ENCODE measurements around the gene PTDSS2. TPM values are rescaled to one million over a fixed set of nuclear protein-coding genes. Genes with fewer than 3 reads are reported as not detected.
"Not testable (repeated sequence)": the region's sequence is repeated elsewhere in the genome, so short reads cannot be mapped to it uniquely, and the experiment has no call there.

The PTDSS2 gene
- total RNA-seq, 1 donor from 2014 or later, result 30.2 TPM

DNA sequence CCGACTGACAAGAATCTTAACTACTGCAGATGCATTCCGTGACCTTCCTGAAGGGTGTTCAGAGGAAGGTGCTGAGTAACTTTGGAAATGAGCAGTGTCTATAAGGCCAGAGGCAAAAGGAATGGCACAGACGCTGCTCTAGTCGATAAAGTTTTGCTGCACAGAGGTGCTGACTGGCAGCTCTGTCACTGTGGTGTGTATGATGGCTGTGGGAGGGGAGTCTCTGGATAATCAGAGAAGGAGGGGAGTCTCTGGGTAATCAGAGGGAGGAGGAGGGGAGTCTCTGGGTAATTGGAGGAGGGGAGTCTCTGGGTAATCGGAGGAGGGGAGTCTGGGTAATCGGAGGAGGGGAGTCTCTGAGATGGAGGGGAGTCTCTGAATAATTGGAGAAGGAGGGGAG, 18.4 kb downstream of the PTDSS2 start:
- Histone ChIP-seq H3K27ac (replicated peaks) (peak overlapping the region; percentile 79), H3K4me1 (peaks cover 31% of the 10 kb centered on the region), H3K9me3 (replicated peaks) (no peaks in the 10 kb centered on the region), H3K27me3 (ENCODE audit: low read depth) (no peaks in the 10 kb centered on the region), H3K4me3 (peak overlapping the region; percentile 32), H3K36me3 (peaks cover 15% of the 10 kb centered on the region)
- TF ChIP-seq CTCF (IDR thresholded peaks at IDR 0.05; ENCODE audit: borderline replicate concordance), result no peak
- no peak for DNase-seq
- intact Hi-C loops (cut with micrococcal nuclease), result no loop called here

GRCh38 chr11:469026-469683, 19.1 kb downstream of the PTDSS2 start:
- DNase-seq; intact Hi-C loops (cut with micrococcal nuclease): not testable (repeated sequence)
- H3K36me3 ChIP-seq, result peaks cover 14% of the 10 kb centered on the region

DNA sequence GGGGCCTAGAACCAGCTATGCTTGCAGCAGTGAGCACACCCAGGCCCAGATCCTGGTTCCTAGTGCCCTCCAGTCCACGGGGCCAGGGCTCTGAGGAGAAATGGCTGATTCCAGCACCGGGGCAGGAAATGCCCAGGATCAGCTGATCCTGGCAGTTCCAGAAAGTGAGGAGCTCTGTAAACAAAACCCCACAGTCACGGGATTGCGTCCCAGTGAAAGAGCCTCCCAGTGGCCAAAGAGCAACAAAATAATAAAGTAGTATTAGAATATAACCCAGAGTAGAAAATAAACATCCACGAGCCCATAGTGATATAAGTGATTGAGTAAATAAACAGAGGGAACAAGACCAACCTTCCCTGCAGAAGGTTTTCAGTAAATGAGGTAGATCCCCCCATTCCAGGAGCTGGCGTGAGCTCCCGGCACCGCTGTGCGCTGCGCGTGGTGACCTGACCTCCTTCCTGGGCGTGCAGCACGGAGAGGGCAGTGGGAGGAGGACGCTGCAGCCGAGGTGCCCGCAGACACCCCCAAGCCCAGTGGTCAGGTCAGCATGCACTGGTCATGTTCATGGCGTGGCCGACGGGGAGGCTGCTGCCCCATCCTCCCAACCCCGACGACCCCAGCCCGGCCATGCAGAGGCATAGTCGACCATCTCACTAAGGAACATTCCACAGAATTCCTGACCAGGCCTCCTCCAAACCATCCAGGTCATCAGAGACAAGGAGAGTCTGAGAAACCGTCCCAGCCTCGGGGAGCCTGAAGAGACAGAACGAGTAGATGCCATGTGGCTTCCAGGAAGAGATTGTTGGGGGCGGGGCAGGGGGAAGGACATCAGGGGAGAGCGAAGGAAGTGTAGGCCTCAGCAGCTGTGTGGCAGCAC, 19.8 kb downstream of the PTDSS2 start:
- Histone ChIP-seq H3K9me3 (replicated peaks) (no peaks in the 10 kb centered on the region), H3K27me3 (ENCODE audit: low read depth) (no peaks in the 10 kb centered on the region), H3K36me3 (peaks cover 8% of the 10 kb centered on the region), H3K27ac (replicated peaks) (peak overlapping the region; percentile 85), H3K4me3 (peak overlapping the region; percentile 54), H3K4me1 (peaks cover 31% of the 10 kb centered on the region)
- peak; percentile 37 for TF ChIP-seq CTCF (IDR thresholded peaks at IDR 0.05; ENCODE audit: borderline replicate concordance)
- no peak for DNase-seq
- intact Hi-C loops (cut with micrococcal nuclease), result no loop called here

More at GRCh38 chr11:469026-469683, 19.1 kb downstream of the PTDSS2 start:
- Histone ChIP-seq H3K4me1 (peaks cover 31% of the 10 kb centered on the region), H3K4me3 (peak overlapping the region; percentile 54), H3K27ac (replicated peaks) (peak overlapping the region; percentile 85)
- H3K27me3 ChIP-seq (ENCODE audit: low read depth); H3K9me3 ChIP-seq (replicated peaks): not testable (repeated sequence)

DNA sequence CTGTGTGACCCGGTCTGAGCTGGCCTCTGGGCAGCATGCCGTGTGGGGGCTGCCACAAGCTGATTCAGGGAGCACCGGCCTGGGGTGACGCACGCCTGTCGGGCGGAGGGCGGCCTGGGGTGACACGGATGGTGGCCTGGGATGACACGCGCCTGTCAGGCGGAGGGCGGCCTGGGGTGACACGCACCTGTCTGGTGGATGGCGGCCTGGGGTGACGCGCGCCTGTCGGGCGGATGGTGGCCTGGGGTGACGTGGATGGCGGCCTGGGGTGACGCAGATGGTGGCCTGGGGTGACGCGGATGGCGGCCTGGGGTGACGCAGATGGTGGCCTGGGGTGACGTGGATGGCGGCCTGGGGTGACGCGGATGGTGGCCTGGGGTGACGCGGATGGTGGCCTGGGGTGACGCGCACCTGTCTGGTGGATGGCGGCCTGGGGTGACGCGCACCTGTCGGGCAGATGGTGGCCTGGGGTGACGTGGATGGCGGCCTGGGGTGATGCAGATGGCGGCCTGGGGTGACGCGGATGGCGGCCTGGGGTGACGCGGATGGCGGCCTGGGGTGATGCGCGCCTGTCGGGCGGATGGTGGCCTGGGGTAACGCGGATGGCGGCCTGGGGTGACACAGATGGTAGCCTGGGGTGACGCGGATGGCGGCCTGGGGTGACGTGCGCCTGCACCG, 21.5 kb downstream of the PTDSS2 start:
- no peaks in the 10 kb centered on the region for H3K9me3 ChIP-seq (replicated peaks)
- H3K4me1 ChIP-seq, result peaks cover 31% of the 10 kb centered on the region
- no peak for TF ChIP-seq CTCF (IDR thresholded peaks at IDR 0.05; ENCODE audit: borderline replicate concordance)
- no peak overlapping the region for H3K4me3 ChIP-seq
- H3K27ac ChIP-seq (replicated peaks), result no peak overlapping the region
- no peaks in the 10 kb centered on the region for H3K36me3 ChIP-seq
- intact Hi-C loops (cut with micrococcal nuclease), result no loop called here
- H3K27me3 ChIP-seq (ENCODE audit: low read depth), result no peaks in the 10 kb centered on the region
- no peak for DNase-seq

GRCh38 chr11:472272-472671, 22.2 kb downstream of the PTDSS2 start:
- Histone ChIP-seq H3K4me3 (no peak overlapping the region), H3K27ac (replicated peaks) (no peak overlapping the region), H3K4me1 (peaks cover 31% of the 10 kb centered on the region), H3K36me3 (no peaks in the 10 kb centered on the region), H3K9me3 (replicated peaks) (no peaks in the 10 kb centered on the region), H3K27me3 (ENCODE audit: low read depth) (no peaks in the 10 kb centered on the region)
- TF ChIP-seq CTCF (IDR thresholded peaks at IDR 0.05; ENCODE audit: borderline replicate concordance), result no peak
- intact Hi-C loops (cut with micrococcal nuclease), result no loop called here
- DNase-seq, result no peak

All from left ventricle myocardium inferior (tissue), 1 donor.